Osteocyte (in vitro differentiated cells): ENCODE measurements around the gene NLRP5. TPM values are rescaled to one million over a fixed set of nuclear protein-coding genes. Genes with fewer than 3 reads are reported as not detected.

Experiments
- DNase-seq: peaks from one replicate; pipeline ENCODE4 v3.0.0; 2021; ENCODE audit warnings: mixed read lengths; ENCODE audit not compliant: unreplicated experiment; ENCODE audit errors: extremely low spot score
- H3K27ac Mint-ChIP-seq: one replicate; pipeline ENCODE4 v1.8.0; 2021; ENCODE audit warnings: mild to moderate bottlenecking, mixed read lengths; ENCODE audit not compliant: unreplicated experiment
- H3K27me3 Mint-ChIP-seq: one replicate; pipeline ENCODE4 v1.8.0; 2021; ENCODE audit warnings: mixed read lengths; ENCODE audit not compliant: unreplicated experiment
- H3K36me3 Mint-ChIP-seq: one replicate; pipeline ENCODE4 v1.8.0; 2021; ENCODE audit warnings: mixed read lengths; ENCODE audit not compliant: unreplicated experiment
- H3K4me1 Mint-ChIP-seq: one replicate; pipeline ENCODE4 v1.8.0; 2021; ENCODE audit warnings: mixed read lengths; ENCODE audit not compliant: unreplicated experiment
- H3K4me3 Mint-ChIP-seq: one replicate; pipeline ENCODE4 v1.8.0; 2021; ENCODE audit warnings: mild to moderate bottlenecking, moderate library complexity, mixed read lengths; ENCODE audit not compliant: unreplicated experiment
- H3K9me3 Mint-ChIP-seq: one replicate; pipeline ENCODE4 v1.8.0; 2021; ENCODE audit warnings: mixed read lengths; ENCODE audit not compliant: unreplicated experiment
- CTCF ChIP-seq: fragments of 200-600 bp; sonication (generic); IDR thresholded peaks from 2 replicates; pipeline ENCODE4 v1.5.0; 2021; ENCODE audit warnings: antibody characterized with exemption, mild to moderate bottlenecking, moderate library complexity
- total RNA-seq: library from RNA; stranded (reverse); gene quantifications from 2 replicates; pipeline ENCODE4 v1.2.1, GENCODE V29; 2021

NLRP5 gene
- total RNA-seq, 1 donor from 2014 or later = not detected

- Mint-ChIP-seq H3K36me3 (peaks cover under 1% of the 10 kb centered on the region), H3K27ac (no peak overlapping the region), H3K4me3 (no peak overlapping the region), H3K9me3 (peaks cover 25% of the 10 kb centered on the region), H3K27me3 (no peaks in the 10 kb centered on the region), H3K4me1 (no peaks in the 10 kb centered on the region)
- no peak for DNase-seq
- no peak for TF ChIP-seq CTCF
Measured at GRCh38 chr19:56026769-56027168, 40.2 kb downstream of the NLRP5 start.

GRCh38 chr19:56053596-56053995, 67.0 kb downstream of the NLRP5 start:
- H3K27me3 Mint-ChIP-seq = no peaks in the 10 kb centered on the region
- H3K27ac Mint-ChIP-seq = no peak overlapping the region
- DNase-seq = no peak

GRCh38 chr19:56066152-56067023, 79.8 kb downstream of the NLRP5 start:
- peak; percentile 95 for TF ChIP-seq CTCF
- Mint-ChIP-seq H3K4me1 (peaks cover 11% of the 10 kb centered on the region), H3K36me3 (no peaks in the 10 kb centered on the region), H3K4me3 (peak overlapping the region; percentile 62), H3K27ac (no peak overlapping the region), H3K27me3 (no peaks in the 10 kb centered on the region), H3K9me3 (no peaks in the 10 kb centered on the region)
- peak; percentile 89 for DNase-seq

More at GRCh38 chr19:56053596-56053995, 67.0 kb downstream of the NLRP5 start:
- H3K36me3 Mint-ChIP-seq = no peaks in the 10 kb centered on the region
- TF ChIP-seq CTCF = no peak
- H3K4me3 Mint-ChIP-seq = no peak overlapping the region
- peaks cover 17% of the 10 kb centered on the region for H3K9me3 Mint-ChIP-seq
- no peaks in the 10 kb centered on the region for H3K4me1 Mint-ChIP-seq

GRCh38 chr19:56069642-56070041, 83.1 kb downstream of the NLRP5 start:
- H3K27me3 Mint-ChIP-seq = no peaks in the 10 kb centered on the region
- no peak for TF ChIP-seq CTCF
- peaks cover 11% of the 10 kb centered on the region for H3K4me1 Mint-ChIP-seq
- H3K4me3 Mint-ChIP-seq = no peak overlapping the region
- H3K36me3 Mint-ChIP-seq = no peaks in the 10 kb centered on the region
- H3K27ac Mint-ChIP-seq = no peak overlapping the region
- DNase-seq = no peak
- no peaks in the 10 kb centered on the region for H3K9me3 Mint-ChIP-seq

- no peak overlapping the region for H3K4me3 Mint-ChIP-seq
- TF ChIP-seq CTCF = no peak
- H3K27ac Mint-ChIP-seq = no peak overlapping the region
- H3K27me3 Mint-ChIP-seq = no peaks in the 10 kb centered on the region
- no peak for DNase-seq
- no peaks in the 10 kb centered on the region for H3K9me3 Mint-ChIP-seq
- H3K36me3 Mint-ChIP-seq = no peaks in the 10 kb centered on the region
- peaks cover 8% of the 10 kb centered on the region for H3K4me1 Mint-ChIP-seq
Measured at GRCh38 chr19:56071151-56071550, 84.6 kb downstream of the NLRP5 start.
